IPS-NIHi7 (cell line): ENCODE data around the gene SUPT5H.
"Not testable (repeated sequence)": the region's sequence is repeated elsewhere in the genome, so short reads cannot be mapped to it uniquely, and the experiment has no call there.

Experiments
- DNase-seq: peaks from one replicate; pipeline ENCODE4 v3.0.0; 2012; ENCODE audit warnings: mixed read lengths; ENCODE audit errors: extremely low spot score

SUPT5H gene

DNA sequence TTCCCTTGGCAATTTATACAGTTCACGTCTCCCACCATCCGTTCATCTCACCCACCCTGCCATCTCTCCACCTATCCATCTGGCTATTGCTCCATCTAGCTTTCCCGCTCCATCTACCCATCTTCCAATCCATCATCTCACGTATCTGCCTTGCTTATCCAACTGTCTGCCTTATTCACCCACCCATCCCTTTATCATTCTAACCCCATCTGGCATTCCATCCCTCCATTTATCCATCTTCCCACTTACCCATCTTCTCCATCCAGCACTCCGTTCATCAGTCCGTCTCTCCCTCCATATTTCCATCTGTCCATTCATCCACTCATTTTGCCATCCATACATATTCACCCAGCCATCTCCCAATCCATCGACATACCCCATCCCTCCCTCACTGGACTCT lies 19.6 kb upstream of the SUPT5H start:
- DNase-seq = no peak

DNA sequence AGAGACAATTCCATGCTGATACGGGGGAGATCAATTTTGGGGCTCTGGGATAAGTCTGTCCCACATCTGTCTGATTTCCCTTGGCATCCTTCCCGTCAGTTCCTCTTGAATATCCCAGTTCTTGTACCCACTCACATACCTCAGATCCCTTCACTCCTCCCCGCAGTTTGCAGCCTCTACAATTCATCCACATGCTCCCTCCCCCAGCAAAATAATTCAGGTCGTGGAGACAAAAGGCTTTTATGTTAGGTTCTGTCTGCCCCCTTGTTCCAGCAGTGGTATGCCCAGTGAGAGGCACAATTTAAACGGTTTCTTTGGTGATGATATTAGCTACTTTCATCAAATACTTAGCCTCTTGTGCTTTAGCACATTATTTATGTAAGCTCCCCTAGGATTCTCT lies 19.2 kb upstream of the SUPT5H start:
- DNase-seq = no peak

DNA sequence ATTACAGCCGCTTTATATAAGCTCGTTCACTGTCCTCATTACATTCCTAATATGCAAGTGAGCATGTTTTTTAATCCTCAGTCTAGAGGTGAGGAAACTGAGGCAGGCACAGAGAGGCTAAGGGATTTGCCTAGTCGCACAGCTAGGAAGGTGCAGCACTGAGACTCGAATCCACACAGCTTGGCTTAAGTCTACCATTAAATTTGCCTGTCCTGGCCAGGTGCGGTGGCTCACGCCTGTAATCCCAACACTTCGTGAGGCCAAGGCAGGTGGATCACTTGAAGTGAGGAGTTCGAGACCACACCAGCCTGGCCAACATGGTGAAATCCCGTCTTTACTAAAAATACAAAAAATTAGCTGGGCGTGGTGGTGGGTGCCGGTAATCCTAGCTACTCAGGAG lies 17.7 kb upstream of the SUPT5H start:
- DNase-seq = no peak

DNA sequence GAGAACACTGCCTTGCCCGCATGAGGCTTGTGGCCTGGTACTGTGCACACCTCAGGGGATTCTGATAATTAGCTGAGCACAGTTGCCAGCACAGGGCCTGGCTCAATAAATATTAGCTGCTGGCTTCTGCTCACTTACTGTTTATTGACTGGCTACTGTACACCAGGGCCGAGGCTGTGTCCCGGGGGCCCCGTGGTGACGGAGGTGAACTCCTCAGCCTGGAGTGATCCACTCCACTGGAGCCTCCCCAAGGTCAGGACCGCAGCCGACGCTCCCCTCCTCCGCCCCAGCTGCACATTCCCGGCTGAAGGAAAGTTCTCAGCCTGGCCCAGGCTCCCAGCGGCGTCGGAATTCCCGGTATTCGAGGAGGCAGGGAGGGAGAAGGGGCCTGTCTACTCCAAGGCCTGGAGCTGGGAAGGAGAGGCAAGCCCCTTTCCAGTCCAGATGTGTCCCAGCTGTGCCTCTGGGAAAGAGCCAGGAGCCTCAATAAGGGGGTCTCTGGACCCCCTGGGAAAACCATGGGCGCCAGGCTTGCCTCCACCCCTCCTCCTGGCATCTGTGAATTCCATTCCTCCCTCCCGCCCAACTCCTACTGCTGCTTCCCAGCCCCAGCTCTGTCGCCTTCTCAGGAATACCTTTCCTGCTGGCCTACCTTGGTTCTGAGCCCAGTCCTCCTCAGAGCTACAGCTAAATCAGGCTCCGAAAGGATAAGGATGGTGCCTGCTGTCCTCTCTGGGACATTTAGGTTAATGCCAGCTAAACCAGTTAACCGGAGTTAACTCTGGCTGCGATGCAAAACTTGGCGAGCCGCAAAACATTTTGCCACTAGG lies 16.9 kb upstream of the SUPT5H start:
- peak; percentile 82 for DNase-seq

DNA sequence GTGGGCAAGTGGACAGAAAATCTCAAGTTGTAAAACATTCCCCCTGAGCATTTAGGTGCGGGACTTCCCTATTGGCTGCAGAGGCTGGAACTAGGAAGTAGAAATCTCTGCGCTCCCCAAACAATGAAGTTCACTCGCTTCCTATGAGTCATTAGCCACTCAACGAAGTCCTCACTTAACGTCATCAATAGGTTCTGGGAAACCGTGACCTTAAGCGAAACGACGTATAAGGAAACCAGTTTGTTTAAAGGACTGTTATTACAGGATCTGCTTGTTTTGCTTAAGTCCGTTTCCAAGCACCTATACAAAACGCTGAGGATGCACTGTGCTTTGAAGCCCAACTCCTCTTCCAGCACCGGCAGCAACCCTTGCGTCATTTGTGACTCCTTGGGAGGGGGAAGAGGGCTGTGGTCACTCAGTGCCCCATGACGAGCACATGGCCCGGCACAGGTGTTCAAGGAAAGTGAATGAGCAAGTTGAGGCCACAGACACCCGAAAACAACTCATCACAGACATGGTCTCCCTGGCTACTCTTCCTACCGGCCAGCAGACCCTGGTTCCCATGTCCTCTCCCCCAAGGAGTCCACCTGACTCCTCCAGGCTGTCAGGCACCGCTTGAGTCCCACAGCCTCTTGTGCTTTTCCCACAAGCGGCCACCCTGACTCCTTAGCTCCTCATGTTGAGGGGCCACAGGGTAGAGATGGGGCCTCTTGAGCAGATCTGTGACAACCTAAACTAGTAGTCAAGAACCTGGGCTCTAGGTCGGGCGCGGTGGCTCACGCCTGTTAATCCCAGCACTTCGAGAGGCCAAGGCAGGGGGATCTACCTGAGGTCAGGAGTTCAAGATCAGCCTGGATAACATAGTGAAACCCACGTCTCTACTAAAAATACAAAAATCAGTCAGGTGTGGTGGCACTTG lies 14.4 kb upstream of the SUPT5H start:
- DNase-seq = no peak

DNA sequence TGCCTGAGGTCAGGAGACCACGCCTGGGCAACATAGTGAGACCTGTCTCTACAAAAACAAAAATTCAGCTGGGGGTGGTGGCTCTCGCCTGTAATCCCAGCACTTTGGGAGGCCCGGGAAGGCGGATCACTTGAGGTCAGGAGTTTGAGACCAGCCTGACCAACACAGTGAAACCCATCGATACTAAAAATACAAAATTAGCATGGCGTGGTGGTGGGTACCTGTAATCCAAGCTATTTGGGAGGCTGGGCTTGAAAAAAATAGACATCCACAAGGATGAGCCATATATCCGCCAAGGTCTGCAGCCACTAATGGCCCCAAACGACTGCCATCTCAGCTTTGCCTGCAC lies 12.7 kb upstream of the SUPT5H start:
- no peak for DNase-seq

DNA sequence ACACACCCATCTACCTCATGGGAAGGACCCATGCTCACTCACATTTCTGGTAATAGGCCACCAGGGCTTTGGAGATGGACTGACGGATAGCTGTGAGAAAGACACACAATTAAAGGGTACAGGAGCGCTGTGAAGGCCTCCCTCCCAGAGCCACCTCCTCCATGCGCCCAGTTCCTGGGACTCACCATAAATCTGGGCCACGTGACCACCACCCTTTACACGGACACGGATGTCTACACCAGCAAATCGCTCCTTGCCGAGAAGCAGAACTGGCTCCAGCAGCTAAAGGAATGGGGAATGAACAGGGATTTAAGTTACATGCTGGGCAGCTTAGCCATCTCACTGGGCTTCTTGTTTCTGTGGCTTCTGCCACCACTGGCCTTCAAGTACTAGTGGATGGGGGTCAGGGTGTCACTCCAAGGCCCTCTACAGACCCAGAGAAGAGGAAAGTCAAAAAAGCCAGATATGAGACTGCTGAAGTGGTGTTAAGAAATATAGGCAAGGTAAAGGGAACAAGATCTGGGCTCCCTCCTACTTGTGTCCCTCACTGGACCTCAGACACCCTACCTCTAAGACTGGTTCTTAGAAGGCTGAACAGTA lies 11.8 kb upstream of the SUPT5H start:
- no peak for DNase-seq

DNA sequence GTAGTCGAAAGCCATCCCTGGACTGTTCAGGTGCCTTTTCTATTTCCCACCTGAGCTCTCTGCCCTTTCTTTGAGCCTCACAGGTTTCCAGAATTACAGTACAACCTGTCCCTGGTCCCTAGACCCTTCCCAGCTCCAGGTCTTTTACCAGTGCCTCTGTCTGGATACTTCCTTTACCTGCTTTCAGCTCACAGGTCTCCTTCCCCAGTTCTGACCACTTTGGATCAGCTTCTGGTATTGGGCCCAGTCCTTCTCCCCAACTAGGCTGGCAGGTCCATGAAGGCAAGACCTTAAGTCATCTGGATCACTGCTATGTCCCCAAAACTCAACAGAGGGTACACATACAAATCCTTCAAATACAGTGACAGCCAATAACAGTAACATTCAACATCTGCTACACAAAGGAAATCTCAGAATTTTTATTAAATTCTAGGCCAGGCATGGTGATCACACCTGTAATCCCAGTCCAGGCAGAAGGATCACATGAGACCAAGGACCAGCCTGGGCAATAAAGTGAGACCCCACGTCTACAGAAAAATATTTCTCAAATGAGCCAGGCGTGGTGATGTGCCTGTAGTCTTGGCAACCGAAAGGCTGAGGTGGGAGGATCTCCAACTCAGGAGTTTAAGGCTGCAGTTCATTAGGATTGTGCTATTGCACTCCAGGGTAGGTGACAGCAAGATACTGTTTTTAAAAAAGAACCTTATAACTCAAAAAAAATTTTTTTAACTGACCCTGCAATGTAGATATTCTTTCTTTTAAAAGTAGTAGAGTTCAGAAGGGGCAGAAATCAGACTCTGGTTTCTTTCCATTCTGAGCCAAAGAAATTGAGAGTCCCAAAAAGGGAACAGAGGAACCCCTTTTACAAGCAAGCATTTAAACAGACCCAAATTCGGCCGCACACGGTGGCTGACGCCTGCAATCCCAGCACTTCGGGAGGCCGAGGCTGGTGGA lies 11.0 kb upstream of the SUPT5H start:
- no peak for DNase-seq

DNA sequence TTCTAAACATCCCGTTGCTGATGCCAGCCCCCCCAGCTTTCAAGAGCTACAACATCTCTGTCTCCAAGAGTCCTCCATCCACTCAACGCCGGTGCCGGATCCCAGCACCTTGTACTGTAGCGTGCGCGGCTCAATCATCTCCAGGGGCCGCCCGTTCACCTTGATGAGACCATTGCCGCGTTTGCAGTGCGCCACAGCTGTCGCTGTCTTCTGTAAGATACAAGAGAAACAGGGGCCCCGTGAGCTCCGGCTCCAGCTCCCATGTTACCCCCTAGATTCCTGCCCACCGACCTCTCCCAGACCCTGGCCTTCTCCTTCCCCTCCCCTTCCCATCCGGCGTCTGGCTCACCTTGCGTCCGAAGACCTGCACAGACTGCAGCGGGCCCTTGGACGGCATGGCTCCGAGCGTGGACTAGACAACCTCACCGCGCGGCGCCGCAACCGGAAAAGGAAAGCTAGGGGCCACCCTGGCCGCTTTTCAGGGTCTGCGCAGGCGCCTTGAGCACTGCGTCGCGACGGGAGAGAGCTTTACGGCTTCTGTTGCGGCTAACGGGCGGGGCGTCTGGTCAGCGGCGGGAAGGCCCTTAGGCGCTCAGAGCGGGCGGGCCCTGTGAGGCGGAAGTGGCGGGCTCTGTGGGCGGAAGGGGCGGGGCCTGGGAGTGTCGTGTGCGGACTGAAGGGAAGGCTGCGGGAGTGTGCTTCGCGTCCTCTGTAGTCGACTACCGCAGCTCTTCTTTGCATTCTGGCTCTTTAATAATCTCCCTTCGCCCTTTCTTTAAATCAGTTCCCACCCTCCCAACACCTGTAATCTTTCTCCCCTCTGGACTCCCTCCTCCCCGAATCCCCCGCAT lies 9.7 kb upstream of the SUPT5H start, which contains the start of gene RPS16:
RPS16 (minus strand) TSS at position 451 of the 851 bp plus-strand sequence; CDS start at position 397, 54 bp downstream.
- DNase-seq = peak; percentile 95

DNA sequence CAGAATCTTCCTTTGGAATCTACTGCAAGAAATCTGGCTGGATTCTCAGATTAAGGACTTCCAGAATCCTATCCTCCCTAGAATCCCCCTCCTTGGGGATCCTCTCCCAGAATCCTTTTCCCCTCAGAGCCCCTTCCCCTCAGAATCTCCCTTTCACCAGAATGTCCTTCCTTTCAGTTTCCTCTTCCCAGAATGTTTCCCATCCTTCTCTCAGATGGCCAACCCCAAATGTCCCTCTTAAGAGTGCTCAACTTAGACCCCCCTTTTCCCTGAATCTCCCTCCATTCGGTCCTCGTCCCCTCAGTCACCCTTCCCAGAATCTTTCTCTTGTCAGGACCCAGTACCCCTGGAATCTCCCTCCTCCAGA lies 9.0 kb upstream of the SUPT5H start:
- DNase-seq = no peak

DNA sequence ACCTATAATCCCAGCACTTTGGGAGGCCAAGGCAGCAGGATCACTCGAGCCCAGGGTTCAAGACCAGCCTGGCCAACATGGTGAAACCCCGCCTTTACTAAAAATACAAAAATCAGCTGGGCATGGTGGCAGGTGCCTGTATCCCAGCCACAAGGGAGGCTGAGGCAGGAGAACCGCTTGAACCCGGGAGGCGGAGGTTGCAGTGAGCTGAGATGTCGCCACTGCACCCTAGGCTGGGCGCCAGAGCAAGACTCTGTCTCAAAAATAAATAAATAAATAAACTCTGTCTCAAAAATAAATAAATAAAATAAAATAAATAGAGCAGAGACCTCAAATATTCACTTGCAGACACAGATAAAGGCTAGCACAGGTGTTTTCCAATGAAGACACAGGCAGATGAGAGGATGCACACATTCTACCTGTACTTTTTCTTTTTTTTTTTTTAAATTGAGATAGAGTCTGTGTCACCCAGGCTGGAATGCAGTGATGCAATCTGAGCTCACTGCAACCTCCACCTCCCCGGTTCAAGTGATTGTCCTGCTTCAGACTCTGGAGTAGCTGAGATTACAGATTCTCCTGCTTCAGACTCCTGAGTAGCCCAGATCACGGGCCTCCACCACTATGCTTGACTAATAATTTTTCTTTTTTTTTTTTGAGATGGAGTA lies 7.0 kb upstream of the SUPT5H start:
- no peak for DNase-seq

DNA sequence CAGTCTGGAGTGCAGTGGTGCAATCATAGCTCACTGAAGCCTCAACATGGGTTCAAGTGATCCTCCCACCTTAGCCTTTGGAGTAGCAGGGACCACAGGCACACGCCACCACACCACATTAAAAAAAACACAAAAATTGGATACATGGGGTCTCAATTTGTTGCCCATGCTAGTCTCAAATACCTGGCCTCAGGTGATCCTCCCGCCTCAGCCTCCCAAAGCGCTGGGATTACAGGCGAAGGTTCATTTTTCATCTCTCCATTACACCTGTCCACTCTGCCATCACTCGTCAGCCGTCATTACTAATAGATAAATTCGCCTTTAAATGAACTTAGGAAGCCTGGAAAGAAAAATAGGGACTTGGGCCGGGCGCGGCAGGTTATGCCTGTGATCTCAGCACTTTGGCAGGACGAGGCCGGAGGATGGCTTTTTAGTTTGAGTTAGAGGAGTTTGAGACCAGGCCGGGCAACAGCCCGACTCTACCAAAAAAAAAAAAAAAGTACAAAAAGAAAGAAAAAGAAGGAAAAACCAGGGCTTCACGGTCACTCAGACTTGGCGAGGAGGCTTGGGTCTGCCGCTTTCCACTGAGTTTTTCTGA lies 685 bp upstream of the SUPT5H start:
- DNase-seq = no peak

DNA sequence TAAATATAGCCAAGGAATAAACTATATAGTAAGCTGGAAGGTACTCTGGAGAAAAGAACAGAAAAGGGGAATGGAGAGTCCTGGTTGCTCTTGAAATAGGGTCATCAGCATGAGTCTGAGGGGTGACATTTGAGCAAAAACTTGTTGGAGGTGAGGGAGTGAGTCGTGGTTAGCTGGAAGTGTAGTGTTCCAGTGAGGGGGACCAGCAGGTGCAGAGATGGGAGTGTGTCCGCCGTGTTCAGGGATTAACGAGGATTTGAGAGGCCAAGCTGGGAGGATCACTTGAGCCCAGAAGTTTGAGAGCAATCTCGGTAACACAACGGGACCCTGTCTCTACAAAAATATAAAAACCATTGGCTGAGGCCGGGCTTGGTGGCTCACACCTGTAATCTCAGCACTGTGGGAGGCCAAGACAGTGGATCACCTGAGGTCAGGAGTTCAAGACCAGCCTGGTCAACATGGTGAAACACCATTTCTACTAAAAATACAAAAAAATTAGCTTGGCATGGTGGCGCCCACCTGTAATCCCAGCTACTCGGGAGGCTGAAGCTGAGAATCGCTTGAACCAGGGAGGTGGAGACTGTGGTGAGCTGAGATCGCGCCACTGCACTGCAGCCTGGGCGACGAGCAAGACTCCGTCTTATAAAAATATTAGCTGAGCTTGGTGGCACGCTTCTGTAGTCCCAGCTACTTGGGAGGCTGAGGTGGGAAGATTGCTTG lies 1.1 kb downstream of the SUPT5H start:
- no peak for DNase-seq

DNA sequence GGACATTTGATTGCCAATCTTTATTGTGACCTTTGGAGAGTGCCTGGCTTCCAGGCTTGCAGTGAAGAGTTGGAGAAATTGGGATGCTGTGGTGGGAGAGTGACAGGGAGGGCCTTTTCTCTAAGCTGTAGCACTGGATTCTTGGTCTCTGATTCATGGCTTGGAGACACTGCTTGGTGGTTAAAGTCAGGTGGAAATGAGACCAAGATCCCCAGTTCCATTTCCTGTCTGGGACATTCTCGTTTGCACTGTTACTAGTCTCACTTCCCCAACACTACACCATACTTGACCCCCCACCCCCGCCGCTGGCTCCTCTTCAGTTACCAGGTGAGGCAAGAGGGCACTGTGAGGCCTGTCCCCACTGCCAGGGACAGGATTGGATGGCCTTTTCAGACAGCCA lies 2.9 kb downstream of the SUPT5H start:
- no peak for DNase-seq

DNA sequence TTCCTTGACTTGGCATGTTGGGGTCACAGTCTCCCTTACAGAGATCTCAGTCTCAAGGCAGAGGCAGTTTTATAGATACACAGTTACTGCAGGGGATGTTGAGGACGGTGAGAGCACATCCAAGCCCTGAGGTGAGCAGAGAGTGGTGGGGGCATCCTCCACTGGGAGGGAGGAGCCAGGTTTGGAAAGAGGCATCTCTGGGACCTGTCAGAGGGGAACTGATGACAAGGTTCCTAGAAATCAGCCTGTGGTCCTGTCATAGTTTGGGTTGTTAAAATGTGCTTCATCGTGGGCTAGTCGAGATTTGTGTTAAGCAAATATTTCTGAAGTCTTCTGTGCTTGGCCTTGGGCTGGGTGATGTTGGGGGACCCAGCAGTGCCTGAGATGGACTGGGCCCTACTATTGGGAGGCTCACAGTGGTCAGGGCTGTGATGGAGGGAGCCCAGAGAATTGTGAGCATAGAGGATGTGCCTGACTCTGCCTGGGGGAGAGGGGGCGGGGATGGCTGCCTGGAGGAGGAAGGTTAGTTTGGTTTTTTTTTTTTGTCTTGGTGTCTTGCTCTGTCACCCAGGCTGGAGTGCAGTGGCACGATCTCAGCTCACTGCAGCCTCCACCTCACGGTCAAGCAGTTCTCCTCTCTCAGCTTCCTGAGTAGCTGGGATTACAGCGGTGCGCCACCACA lies 3.9 kb downstream of the SUPT5H start:
- DNase-seq = no peak

DNA sequence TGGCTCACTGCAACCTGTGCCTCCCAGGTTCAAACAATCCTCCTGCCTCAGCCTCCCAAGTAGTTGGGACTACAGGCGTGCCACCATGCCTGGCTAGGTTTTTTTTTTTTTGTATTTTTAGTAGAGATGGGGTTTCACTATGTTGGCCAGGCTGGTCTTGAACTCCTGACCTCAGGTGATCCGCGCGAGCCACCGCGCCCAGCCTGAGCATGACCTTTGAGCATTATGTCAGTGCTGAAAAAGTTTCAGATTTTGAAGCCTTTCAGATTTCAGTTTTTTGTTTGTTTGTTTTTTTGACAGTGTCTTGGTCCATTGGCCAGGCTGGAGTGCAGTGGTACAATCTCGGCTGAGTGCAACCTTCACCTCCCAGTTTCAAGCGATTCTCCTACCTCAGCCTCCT lies 5.9 kb downstream of the SUPT5H start:
- not testable (repeated sequence) for DNase-seq

DNA sequence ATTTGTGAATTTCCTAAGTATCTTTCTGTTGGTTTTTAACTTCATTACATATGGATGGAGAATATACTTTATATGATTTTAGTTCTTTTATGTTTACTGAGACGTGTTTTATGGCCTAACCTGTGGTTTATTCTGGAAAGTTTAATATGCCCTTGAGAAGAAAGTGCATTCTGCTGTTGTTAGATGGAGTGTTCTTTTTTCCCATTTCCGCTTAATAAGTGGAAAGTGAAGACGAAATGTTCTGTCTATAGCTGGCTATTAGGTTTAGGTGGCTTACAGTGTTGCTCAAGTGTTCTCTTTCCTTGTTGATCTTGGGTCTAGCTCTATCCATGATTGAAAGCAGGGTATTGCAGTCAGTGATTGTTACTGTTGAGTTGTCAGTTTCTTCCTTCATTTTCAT lies 18.0 kb downstream of the SUPT5H start:
- DNase-seq = no peak
